HepG2 (cell line): ENCODE measurements around the gene NSF. TPM values are rescaled to one million over a fixed set of nuclear protein-coding genes. Genes with fewer than 3 reads are reported as not detected.

Experiments
- ATAC-seq: fragments of 200-7000 bp; cut with Tn5 transposase; 3 replicates; pipeline ENCODE4 v1.9.1; 2020; ENCODE audit warnings: mild to moderate bottlenecking, moderate library complexity
- BruUV-seq: library from RNA; stranded (reverse); fragments of 400-500 nt; replicated peaks from 2 replicates; lab custom pipeline; 2021; lab: Mats Ljungman, UMichigan
- CTCF ChIA-PET: fragments of 300-600 bp; formaldehyde crosslinking; extraction: SDS; loops from one replicate; lab custom pipeline; 2021; ENCODE audit warnings: low total read pairs, inconsistent platforms, low intra/inter-chr PET ratio; lab: Yijun Ruan, JAX
- POLR2A ChIA-PET: fragments of 350-600 bp; sonication (Branson Sonifier 250); formaldehyde crosslinking; loops from one replicate; lab custom pipeline; 2020; ENCODE audit warnings: antibody characterized with exemption, inconsistent platforms; lab: Yijun Ruan, JAX
- DNase-seq: peaks from one replicate; pipeline ENCODE4 v3.0.0-alpha.2; 2015; ENCODE audit warnings: low spot score
- FAIRE-seq: peaks from 3 replicates; lab custom pipeline; 2011; peaks lifted over from hg19 to GRCh38; lab: Jason Lieb, UNC
- H2AFZ ChIP-seq: one replicate; pipeline ENCODE4 v1.6.1; 2011; ENCODE audit warnings: low read length, inconsistent platforms
- H3K27ac ChIP-seq: fragments of 300-600 bp; 3 replicates; pipeline ENCODE4 v1.8.0; 2011; ENCODE audit warnings: mixed run types, mild to moderate bottlenecking, mixed read lengths, low read length, inconsistent platforms; ENCODE audit not compliant: insufficient read depth; ENCODE audit errors: extremely low read length
- H3K27me3 ChIP-seq, 2 experiments: fragments of 200-600 bp in 1 of 2; 2 replicates in 1 of 2; 3 replicates in 1 of 2; pipeline versions ENCODE4 v1.6.0 to v1.8.0; 2011; ENCODE audit warnings: low read length in 2 of 2, mild to moderate bottlenecking in 2 of 2, moderate library complexity in 2 of 2, inconsistent platforms in 1 of 2; ENCODE audit not compliant: insufficient read depth in 2 of 2, control insufficient read depth in 1 of 2
- H3K36me3 ChIP-seq, 2 experiments: fragments of 200-600 bp in 1 of 2; replicated peaks in 1 of 2; 2 replicates in 1 of 2; 3 replicates in 1 of 2; pipeline versions ENCODE4 v1.5.1 to v1.8.0; 2011; ENCODE audit warnings: low read length in 2 of 2, inconsistent platforms in 1 of 2; ENCODE audit not compliant: insufficient read depth in 2 of 2, control insufficient read depth in 1 of 2
- H3K4me1 ChIP-seq: 2 replicates; pipeline ENCODE4 v1.5.1; 2012; ENCODE audit warnings: low read length, inconsistent platforms; ENCODE audit not compliant: insufficient read depth
- H3K4me2 ChIP-seq: 2 replicates; pipeline ENCODE4 v1.6.0; 2011; ENCODE audit warnings: low read depth, low read length, inconsistent platforms
- H3K4me3 ChIP-seq, 3 experiments: fragments of 200-600 bp in 1 of 3; sonication (generic), shearing (Covaris generic) in 1 of 3; replicated peaks in 1 of 3; 2 replicates each; pipeline ENCODE4 v1.5.1; 2011 to 2016; ENCODE audit warnings: low read length in 3 of 3, inconsistent platforms in 2 of 3, low read depth in 2 of 3, mild to moderate bottlenecking in 2 of 3, control low read depth in 1 of 3, mixed read lengths in 1 of 3; ENCODE audit not compliant: insufficient read depth in 1 of 3
- H3K79me2 ChIP-seq: one replicate; pipeline ENCODE4 v1.6.1; 2011; ENCODE audit warnings: low read length, inconsistent platforms; ENCODE audit not compliant: insufficient read depth
- H3K9ac ChIP-seq: 2 replicates; pipeline ENCODE4 v1.6.0; 2011; ENCODE audit warnings: mild to moderate bottlenecking, low read depth, low read length, inconsistent platforms; ENCODE audit not compliant: insufficient read depth
- H3K9me3 ChIP-seq: 2 replicates; pipeline ENCODE4 v1.5.1; 2012; ENCODE audit warnings: mild to moderate bottlenecking, low read length
- H4K20me1 ChIP-seq: 2 replicates; pipeline ENCODE4 v1.6.0; 2011; ENCODE audit warnings: inconsistent platforms, mild to moderate bottlenecking, low read length, moderate library complexity; ENCODE audit not compliant: insufficient read depth
- AKAP8 ChIP-seq: sonication (generic); formaldehyde crosslinking; IDR thresholded peaks from 2 replicates; pipeline ENCODE4 v1.5.1; 2020; ENCODE audit warnings: mild to moderate bottlenecking, missing genetic modification reagents
- ARNT ChIP-seq: fragments of 450-650 bp; IDR thresholded peaks from 2 replicates; pipeline ENCODE4 v1.6.1; 2017
- HNRNPUL1 ChIP-seq: fragments of 200-400 bp; formaldehyde crosslinking; IDR thresholded peaks from 2 replicates; pipeline ENCODE4 v1.6.1; 2017; ENCODE audit warnings: low read depth, mild to moderate bottlenecking, low read length, moderate library complexity
- MTA3 ChIP-seq: sonication (generic); formaldehyde crosslinking; IDR thresholded peaks from 2 replicates; pipeline ENCODE4 v1.4.0; 2020; ENCODE audit warnings: missing genetic modification reagents
- NRL ChIP-seq: sonication (generic); formaldehyde crosslinking; IDR thresholded peaks from 2 replicates; pipeline ENCODE4 v1.5.0; 2020; ENCODE audit warnings: missing genetic modification reagents, mild to moderate bottlenecking, moderate library complexity, borderline replicate concordance
- RFXAP ChIP-seq: sonication (generic); formaldehyde crosslinking; IDR thresholded peaks from 2 replicates; pipeline ENCODE4 v1.4.0; 2020; ENCODE audit warnings: missing genetic modification reagents, borderline replicate concordance
- SMARCC2 ChIP-seq: fragments of 450-650 bp; IDR thresholded peaks from 2 replicates; pipeline ENCODE4 v1.6.1; 2017; ENCODE audit warnings: antibody characterized with exemption, mild to moderate bottlenecking
- SNAPC2 ChIP-seq: sonication (generic); formaldehyde crosslinking; IDR thresholded peaks from 2 replicates; pipeline ENCODE4 v1.8.1; 2022; ENCODE audit warnings: mild to moderate bottlenecking, missing genetic modification reagents
- STAG1 ChIP-seq: sonication (generic); formaldehyde crosslinking; IDR thresholded peaks from 2 replicates; pipeline ENCODE4 v1.4.0; 2020; ENCODE audit warnings: missing genetic modification reagents
- TOE1 ChIP-seq: sonication (generic); formaldehyde crosslinking; IDR thresholded peaks from 2 replicates; pipeline ENCODE4 v1.4.0; 2020; ENCODE audit warnings: mild to moderate bottlenecking, missing genetic modification reagents
- ZBTB1 ChIP-seq: sonication (generic); formaldehyde crosslinking; IDR thresholded peaks from 2 replicates; pipeline ENCODE4 v1.4.0; 2020; ENCODE audit warnings: missing genetic modification reagents, borderline replicate concordance
- ZBTB20 ChIP-seq: sonication (generic); formaldehyde crosslinking; IDR thresholded peaks from 2 replicates; pipeline ENCODE4 v1.8.1; 2023; ENCODE audit warnings: missing genetic modification reagents, low read depth, mild to moderate bottlenecking, borderline replicate concordance
- ZKSCAN1 ChIP-seq: fragments of 150-350 bp; IDR thresholded peaks from 2 replicates; pipeline ENCODE4 v1.6.1; 2014; ENCODE audit warnings: low read length
- ZNF224 ChIP-seq: sonication (generic); formaldehyde crosslinking; IDR thresholded peaks from 2 replicates; pipeline ENCODE4 v1.5.0; 2020; ENCODE audit warnings: mild to moderate bottlenecking, missing genetic modification reagents
- ZNF354B ChIP-seq: sonication (generic); formaldehyde crosslinking; IDR thresholded peaks from 2 replicates; pipeline ENCODE4 v1.8.0; 2022; ENCODE audit warnings: mild to moderate bottlenecking, missing genetic modification reagents
- ZNF383 ChIP-seq: sonication (generic); formaldehyde crosslinking; IDR thresholded peaks from 2 replicates; pipeline ENCODE4 v1.4.0; 2020; ENCODE audit warnings: missing genetic modification reagents, mild to moderate bottlenecking, borderline replicate concordance
- WGBS: methylation state at CpG from one replicate; pipeline ENCODE4 v1.1.6; 2017; ENCODE audit warnings: low lambda C conversion rate; 5-methylcytosine and 5-hydroxymethylcytosine counted together
- in situ Hi-C: cut with HindIII; loops from 2 replicates; pipeline ENCODE4 v1.10.0; 2017; ENCODE audit warnings: low pct_unique_long_range_greater_than_20kb; ENCODE audit not compliant: extremely low pct_ligation_motif_present
- intact Hi-C: fragments of 100-400 bp; cut with micrococcal nuclease; formaldehyde crosslinking; loops from one replicate; pipeline ENCODE4 v1.10.0; 2022; ENCODE audit not compliant: unreplicated experiment
- polyA plus RNA-seq, 8 experiments: library from polyadenylated mRNA; depleted of rRNA in 3 of 8; stranded (reverse) in 7 of 8; unstranded in 1 of 8; fragments of >200 nt; fragmentation: Illumina TruSeq in 4 of 8; extraction: Trizol in 4 of 8; gene quantifications; 2 replicates each; pipeline versions ENCODE4 v1.2.1 to v1.2.3, GENCODE V29; 2011 to 2016; ENCODE audit warnings: low read depth in 4 of 8, missing spikeins in 1 of 8, mixed read lengths in 1 of 8; ENCODE audit not compliant: insufficient read depth in 1 of 8
- total RNA-seq, 5 experiments: library from RNA; depleted of rRNA; stranded (reverse); fragments of >200 nt; fragmentation: Illumina TruSeq; extraction: Trizol; gene quantifications; 2 replicates each; pipeline ENCODE4 v1.2.3, GENCODE V29; 2016; ENCODE audit warnings: low read depth in 1 of 5
- TF ChIP-seq, protein P1 (sequence below): sonication (generic); formaldehyde crosslinking; conservative IDR thresholded peaks from 2 replicates; pipeline ENCODE4 v1.8.1; 2023; ENCODE audit warnings: missing genetic modification reagents

The NSF gene
- total and polyA plus RNA-seq, 2 of the 13 experiments (the other 11 are each of a cell fraction or from before 2014, with no cell fraction given) = 21.9 to 37.8 TPM

DNA sequence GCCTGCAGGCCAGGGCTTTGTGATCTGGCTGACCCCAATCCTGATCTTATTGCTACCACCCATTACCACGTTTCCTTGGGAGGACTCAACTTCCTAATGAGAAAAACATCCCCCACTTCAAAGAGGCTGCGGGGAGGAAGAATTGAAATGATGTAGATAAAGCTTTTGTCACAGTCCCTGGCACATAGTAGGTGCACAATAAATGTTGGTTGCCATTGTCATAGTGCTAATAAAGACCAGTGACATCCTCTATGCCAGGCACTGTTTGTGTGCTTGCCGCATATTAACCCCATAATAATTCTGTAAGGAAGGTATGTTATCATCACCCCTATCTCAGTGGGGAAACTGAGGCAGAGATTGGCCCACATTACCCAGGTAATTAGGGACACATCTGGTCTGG is 205.6 kb downstream of the NSF start:
- WGBS = 37% methylated on average over 3 of the region's 3 CpGs
- BruUV-seq = no TSS peak
- Histone ChIP-seq H3K4me1 (peaks cover 19% of the 10 kb centered on the region), H2AFZ (no peak overlapping the region), H3K36me3 (no peaks in the 10 kb centered on the region), H4K20me1 (no peaks in the 10 kb centered on the region), H3K27ac (no peak overlapping the region), H3K9me3 (no peaks in the 10 kb centered on the region), H3K27me3 (peaks cover 7 to 64% of the 10 kb centered on the region in 2 experiments), H3K4me2 (peak overlapping the region; percentile 95), H3K4me3 (0 out of 6 replicates have a peak overlapping the region, but pooled peaks of 1 of the 3 experiments have one; percentile 74), H3K79me2 (no peaks in the 10 kb centered on the region), H3K9ac (no peak overlapping the region)
- in situ Hi-C loops (no loop called here), intact Hi-C loops (no loop called here)
- ChIA-PET CTCF (no interaction called here), POLR2A (no interaction called here)
- DNase-seq (no peak), ATAC-seq (peak; percentile 19; the same call in 2 of the 3 replicates), FAIRE-seq (no peak)
- no peak for TF ChIP-seq ZBTB1
- no peak for TF ChIP-seq SMARCC2
- TF ChIP-seq HNRNPUL1 = no peak
- TF ChIP-seq, protein P1, sequence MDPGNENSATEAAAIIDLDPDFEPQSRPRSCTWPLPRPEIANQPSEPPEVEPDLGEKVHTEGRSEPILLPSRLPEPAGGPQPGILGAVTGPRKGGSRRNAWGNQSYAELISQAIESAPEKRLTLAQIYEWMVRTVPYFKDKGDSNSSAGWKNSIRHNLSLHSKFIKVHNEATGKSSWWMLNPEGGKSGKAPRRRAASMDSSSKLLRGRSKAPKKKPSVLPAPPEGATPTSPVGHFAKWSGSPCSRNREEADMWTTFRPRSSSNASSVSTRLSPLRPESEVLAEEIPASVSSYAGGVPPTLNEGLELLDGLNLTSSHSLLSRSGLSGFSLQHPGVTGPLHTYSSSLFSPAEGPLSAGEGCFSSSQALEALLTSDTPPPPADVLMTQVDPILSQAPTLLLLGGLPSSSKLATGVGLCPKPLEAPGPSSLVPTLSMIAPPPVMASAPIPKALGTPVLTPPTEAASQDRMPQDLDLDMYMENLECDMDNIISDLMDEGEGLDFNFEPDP (CRISPR knock-in tag) = 0 out of 2 replicates have a peak, but pooled peaks have one; percentile 2
- TF ChIP-seq AKAP8 (CRISPR knock-in tag) = no peak
- TF ChIP-seq ZKSCAN1 = peak; percentile 87
- TF ChIP-seq ZBTB20 (CRISPR knock-in tag) = no peak
- TF ChIP-seq ZNF354B (CRISPR knock-in tag) = 0 out of 2 replicates have a peak, but pooled peaks have one; percentile 38

DNA sequence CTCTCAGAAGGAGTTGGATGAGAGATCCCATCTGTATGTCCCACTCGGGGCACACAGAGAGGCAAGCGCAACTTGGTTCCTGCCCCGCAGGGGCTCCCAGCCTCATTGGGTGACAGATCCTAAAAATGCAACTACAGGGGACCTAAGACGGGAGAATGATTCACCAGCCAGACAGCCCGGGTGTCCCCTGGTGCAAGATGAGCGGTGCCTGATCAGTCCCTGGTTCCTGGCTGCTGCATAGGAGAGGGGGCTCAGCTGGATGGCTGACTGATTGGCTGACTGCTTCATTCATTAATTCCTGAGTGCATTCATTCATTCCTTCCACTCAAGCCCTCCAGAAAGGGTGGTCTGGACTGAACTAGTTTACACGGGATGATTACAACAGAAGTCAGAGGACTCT is 206.1 kb downstream of the NSF start:
- Histone ChIP-seq H3K4me1 (peaks cover 19% of the 10 kb centered on the region), H3K27me3 (peaks cover 7 to 61% of the 10 kb centered on the region in 2 experiments), H3K9me3 (no peaks in the 10 kb centered on the region), H2AFZ (no peak overlapping the region), H4K20me1 (no peaks in the 10 kb centered on the region), H3K4me3 (no peak overlapping the region), H3K36me3 (no peaks in the 10 kb centered on the region), H3K27ac (no peak overlapping the region), H3K4me2 (no peak overlapping the region), H3K79me2 (no peaks in the 10 kb centered on the region), H3K9ac (no peak overlapping the region)
- DNase-seq = no peak
- 34% methylated on average over 7 of the region's 7 CpGs for WGBS
- intact Hi-C loops (no loop called here), in situ Hi-C loops (no loop called here)
- FAIRE-seq = no peak
- no peak for ATAC-seq
- no TSS peak for BruUV-seq
- TF ChIP-seq RFXAP (CRISPR knock-in tag) = no peak
- TF ChIP-seq NRL (CRISPR knock-in tag) = no peak
- TF ChIP-seq MTA3 (CRISPR knock-in tag) = no peak
- no peak for TF ChIP-seq STAG1 (CRISPR knock-in tag)
- TF ChIP-seq ZNF224 (CRISPR knock-in tag) = no peak
- TF ChIP-seq ZNF383 (CRISPR knock-in tag) = no peak
- TF ChIP-seq TOE1 (CRISPR knock-in tag) = no peak
- TF ChIP-seq SNAPC2 (CRISPR knock-in tag) = no peak
- TF ChIP-seq ARNT = no peak
- POLR2A ChIA-PET = no interaction called here
- CTCF ChIA-PET = no interaction called here
